Naive thymus-derived CD8-positive, alpha-beta T cell (primary cell): ENCODE results near the gene MXRA7. TPM values are rescaled to one million over a fixed set of nuclear protein-coding genes. Genes with fewer than 3 reads are reported as not detected.
A peak's percentile ranks its signal among the peaks of the same experiment; 100 is the strongest.

Source experiments
- ATAC-seq, 2 donors: fragments of 150-1000 bp; cut with Tn5 transposase in 1 of 2; sonication (Bioruptor Pico), chemical (Tn5 transposase) in 1 of 2; 1 replicate in 1 of 2; 2 replicates in 1 of 2; pipeline ENCODE4 v1.10.0; 2021; ENCODE audit warnings: mild to moderate bottlenecking in 2 of 2, moderate library complexity in 2 of 2
- POLR2A ChIA-PET: fragments of 350-600 bp; sonication (Branson Sonifier 250); formaldehyde crosslinking; loops from one replicate; lab custom pipeline; 2021; ENCODE audit warnings: antibody characterized with exemption; lab: Charles Lee
- DNase-seq, 10 donors: peaks; one replicate each; pipeline versions ENCODE4 v3.0.0 to v3.0.0-alpha.2; 2020 to 2022
- H3K27ac Mint-ChIP-seq, 10 donors: one replicate each; pipeline ENCODE4 v1.8.0; 2020 to 2022; ENCODE audit warnings: mild to moderate bottlenecking in 10 of 10, mixed read lengths in 10 of 10, moderate library complexity in 4 of 10, inconsistent platforms in 1 of 10
- H3K27me3 Mint-ChIP-seq, 5 donors: one replicate each; pipeline ENCODE4 v1.8.0; 2021 to 2022; ENCODE audit warnings: mixed read lengths in 5 of 5
- H3K36me3 Mint-ChIP-seq, 3 donors: one replicate each; pipeline ENCODE4 v1.8.0; 2020 to 2022; ENCODE audit warnings: mixed read lengths in 3 of 3, mild to moderate bottlenecking in 2 of 3, inconsistent platforms in 1 of 3
- H3K4me1 Mint-ChIP-seq, 4 donors: one replicate each; pipeline ENCODE4 v1.8.0; 2021 to 2022; ENCODE audit warnings: mixed read lengths in 4 of 4
- H3K4me3 Mint-ChIP-seq, 10 donors: one replicate each; pipeline ENCODE4 v1.8.0; 2020 to 2022; ENCODE audit warnings: mild to moderate bottlenecking in 10 of 10, mixed read lengths in 10 of 10, moderate library complexity in 6 of 10, inconsistent platforms in 1 of 10
- H3K9me3 Mint-ChIP-seq, 9 donors: one replicate each; pipeline ENCODE4 v1.8.0; 2020 to 2022; ENCODE audit warnings: mixed read lengths in 9 of 9, mild to moderate bottlenecking in 3 of 9, inconsistent platforms in 1 of 9, moderate library complexity in 1 of 9
- polyA plus RNA-seq, 3 donors: library from polyadenylated mRNA; unstranded; fragments of 300-500 nt; fragmentation: Illumina TruSeq; gene quantifications; one replicate each; pipeline ENCODE4 v1.2.3, GENCODE V29; 2021
- total RNA-seq, 8 experiments: library from RNA in 2 of 8; stranded (reverse) in 2 of 8; gene quantifications; one replicate each; pipeline ENCODE4 v1.2.3 and lab custom pipeline; 2021 to 2026

MXRA7 gene
- total and polyA plus RNA-seq, 5 experiments from 2014 or later: 2.2 to 25.3 (median 13.9) TPM

DNA sequence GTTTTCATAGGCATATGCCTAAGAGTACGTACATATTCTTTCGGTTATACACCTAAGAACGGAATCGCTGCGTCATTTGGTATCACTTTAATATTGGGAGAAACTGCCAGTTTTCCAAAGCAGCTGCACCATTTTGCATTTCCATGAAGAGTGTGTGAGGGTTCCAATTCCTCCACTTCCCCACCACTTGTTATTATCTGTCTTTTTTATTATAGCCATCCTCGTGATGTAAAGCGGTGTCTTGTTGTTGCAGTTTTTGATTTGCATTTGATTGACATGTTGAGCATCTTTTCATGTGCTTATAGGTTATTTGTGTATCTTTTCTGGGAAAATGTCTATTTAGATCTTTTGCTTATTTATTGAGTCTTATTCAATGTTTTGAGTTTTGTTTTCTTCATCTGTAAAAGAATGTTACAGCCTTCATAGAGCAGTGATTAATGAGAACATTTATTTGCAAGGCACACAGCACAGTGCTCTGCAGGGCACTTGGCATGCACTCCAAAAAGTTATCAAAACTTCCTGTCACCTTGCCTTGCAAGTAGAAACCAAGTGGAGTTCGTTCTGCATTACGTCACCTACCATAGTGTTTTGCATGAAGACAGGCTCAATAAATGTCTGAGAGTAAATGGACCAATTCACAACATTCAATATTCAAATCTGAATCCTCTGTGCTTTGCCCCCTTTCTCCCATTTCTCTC, 40.6 kb downstream of the MXRA7 start:
- ATAC-seq (peak; percentile 20 to 22), DNase-seq (peak in 5 of 10 donors; percentile 28 to 68 (median 53))
- peaks cover 20 to 54% (median 42%) of the 10 kb centered on the region in 4 donors for H3K4me1 Mint-ChIP-seq
- H3K9me3 Mint-ChIP-seq: no peaks in the 10 kb centered on the region
- peak overlapping the region; percentile 95 to 99 (median 98) for H3K27ac Mint-ChIP-seq
- peaks cover 0 to 1% (median 0%) of the 10 kb centered on the region in 5 donors for H3K27me3 Mint-ChIP-seq
- peak overlapping the region; percentile 86 to 97 (median 93) for H3K4me3 Mint-ChIP-seq
- H3K36me3 Mint-ChIP-seq: no peaks in the 10 kb centered on the region
- POLR2A ChIA-PET: interaction anchor here (0.8 to 1.4 kb wide), 4 partner anchors 8 to 312 kb away, joined by 3 read pairs; no protein-coding TSS in a partner anchor

DNA sequence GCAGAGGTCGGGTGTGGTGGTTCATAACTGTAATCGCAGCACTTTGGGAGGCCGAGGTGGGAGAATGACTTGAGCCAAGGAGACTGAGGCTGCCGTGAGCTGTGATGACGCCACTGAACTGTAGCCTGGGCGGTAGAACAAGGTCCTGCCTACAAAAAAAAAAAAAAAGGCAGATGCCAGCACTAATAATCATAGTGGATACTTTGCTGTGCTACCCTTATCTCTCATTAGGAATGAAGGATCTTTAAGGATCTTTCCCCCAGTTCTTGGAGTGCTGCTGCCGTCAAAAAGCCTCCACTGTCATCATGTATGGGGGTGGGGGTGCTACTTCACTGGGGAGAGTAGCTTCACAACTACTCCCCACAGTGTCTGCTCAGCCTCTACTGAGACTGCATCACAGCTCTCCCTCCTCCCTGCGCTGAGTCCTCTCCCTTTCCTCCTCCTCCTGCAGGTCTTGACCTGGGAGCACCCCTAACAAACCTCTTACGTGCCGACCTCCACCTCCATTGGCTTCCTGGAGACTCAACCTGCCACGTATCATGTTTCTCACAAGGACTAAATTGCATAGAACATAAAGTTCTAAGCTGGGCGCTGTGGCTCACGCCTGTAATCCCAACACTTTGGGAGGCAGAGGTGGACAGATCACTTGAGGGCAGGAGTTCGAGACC, 42.8 kb downstream of the MXRA7 start:
- Mint-ChIP-seq H3K4me1 (peaks cover 20 to 36% (median 32%) of the 10 kb centered on the region in 4 donors), H3K9me3 (no peaks in the 10 kb centered on the region), H3K27ac (peak overlapping the region in 2 of 10 donors; percentile 14 to 47), H3K4me3 (no peak overlapping the region), H3K27me3 (peaks cover 0 to 7% (median 0%) of the 10 kb centered on the region in 5 donors), H3K36me3 (no peaks in the 10 kb centered on the region)
- POLR2A ChIA-PET: interaction anchor here (0.5 to 1.1 kb wide), 4 partner anchors 10 to 455 kb away, joined by 3 to 5 read pairs (median 3); no protein-coding TSS in a partner anchor
- DNase-seq: no peak
- ATAC-seq: no peak

DNA sequence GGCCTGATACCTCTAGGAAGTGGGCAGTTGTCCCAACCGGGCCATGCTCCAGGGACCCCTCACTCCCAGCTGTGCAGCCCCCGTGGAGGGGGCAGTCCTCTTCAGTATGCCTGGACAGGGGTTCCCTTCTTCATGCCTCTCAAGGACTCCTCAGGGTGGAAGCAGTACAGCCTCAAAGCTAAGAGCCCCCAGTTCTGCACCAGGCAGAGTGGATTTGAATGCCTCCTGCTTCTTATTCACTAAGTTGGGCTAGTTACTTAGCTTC, 43.3 kb downstream of the MXRA7 start:
- Mint-ChIP-seq H3K4me3 (no peak overlapping the region), H3K9me3 (no peaks in the 10 kb centered on the region), H3K36me3 (no peaks in the 10 kb centered on the region), H3K27ac (no peak overlapping the region), H3K4me1 (peaks cover 18 to 31% (median 27%) of the 10 kb centered on the region in 4 donors), H3K27me3 (peaks cover 0 to 7% (median 0%) of the 10 kb centered on the region in 5 donors)
- POLR2A ChIA-PET: interaction anchor here (0.7 kb wide), 2 partner anchors 44 to 60 kb away, joined by 3 read pairs; no protein-coding TSS in a partner anchor
- DNase-seq: no peak
- no peak for ATAC-seq

DNA sequence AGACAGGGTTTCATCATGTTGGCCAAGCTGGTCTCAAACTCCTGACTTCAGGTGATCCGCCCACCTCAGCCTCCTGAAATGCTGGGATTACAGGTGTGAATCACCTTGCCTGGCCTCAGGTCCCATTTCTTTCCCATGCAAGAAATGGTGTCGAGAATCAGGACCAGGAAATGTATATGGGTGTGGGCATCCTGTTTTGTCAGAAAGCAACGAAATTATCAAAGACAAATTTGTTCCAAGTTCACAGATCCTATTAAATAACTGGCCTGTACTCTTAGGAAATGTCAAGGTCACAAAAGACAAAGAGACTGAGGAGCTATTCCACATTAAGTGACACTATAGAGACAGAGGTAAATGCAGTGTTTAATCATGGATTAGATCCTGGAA, 50.1 kb downstream of the MXRA7 start:
- Mint-ChIP-seq H3K4me1 (peaks cover 13 to 30% (median 28%) of the 10 kb centered on the region in 4 donors), H3K4me3 (peak overlapping the region in 5 of 10 donors; percentile 16 to 69 (median 34)), H3K9me3 (no peaks in the 10 kb centered on the region), H3K36me3 (no peaks in the 10 kb centered on the region), H3K27me3 (peaks cover 0 to 5% (median 0%) of the 10 kb centered on the region in 5 donors), H3K27ac (peak overlapping the region in 1 of 10 donors; percentile 83)
- POLR2A ChIA-PET: interaction anchor here (0.6 to 0.9 kb wide), 4 partner anchors 11 to 320 kb away, joined by 4 to 6 read pairs (median 4); no protein-coding TSS in a partner anchor
- ATAC-seq (no peak), DNase-seq (no peak)

DNA sequence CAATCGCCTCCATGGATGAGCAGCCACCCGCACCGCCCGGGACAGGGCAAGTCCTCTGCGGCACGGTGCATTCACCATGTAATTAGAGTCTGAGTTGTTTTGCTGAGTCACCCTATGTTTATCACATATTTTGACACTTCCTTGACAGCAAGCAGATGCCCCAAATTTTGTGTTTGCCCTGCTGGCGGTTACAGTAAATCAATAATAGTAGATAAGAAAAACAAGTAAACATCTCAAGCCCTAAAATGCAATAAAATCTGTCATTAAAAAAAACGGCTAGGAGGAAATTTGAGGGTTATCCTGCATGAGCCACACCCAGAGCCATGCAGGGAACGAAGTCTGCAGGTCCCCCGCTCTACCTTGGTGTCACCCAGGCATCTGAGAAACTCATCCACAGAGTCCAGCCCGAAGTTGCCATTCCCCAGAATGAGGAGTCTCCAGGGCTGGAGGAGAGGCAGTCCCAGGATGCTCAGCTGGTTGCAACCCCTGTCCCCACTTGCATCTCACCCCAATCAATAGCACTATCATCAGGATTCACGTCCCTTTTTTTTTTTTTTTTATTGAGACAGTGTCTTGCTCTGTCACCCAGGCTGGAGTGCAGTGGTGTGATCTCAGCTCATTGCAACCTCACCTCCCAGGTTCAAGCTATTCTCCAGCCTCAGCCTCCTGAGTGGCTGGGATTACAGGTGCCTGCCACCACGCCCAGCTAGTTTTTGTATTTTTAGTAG, 50.7 kb downstream of the MXRA7 start:
- Mint-ChIP-seq H3K4me1 (peaks cover 13 to 30% (median 28%) of the 10 kb centered on the region in 4 donors), H3K27ac (peak overlapping the region in 6 of 10 donors; percentile 16 to 83 (median 72)), H3K27me3 (peaks cover 0 to 5% (median 0%) of the 10 kb centered on the region in 5 donors), H3K4me3 (peak overlapping the region in 7 of 10 donors; percentile 11 to 69 (median 34)), H3K9me3 (no peaks in the 10 kb centered on the region), H3K36me3 (no peaks in the 10 kb centered on the region)
- POLR2A ChIA-PET: interaction anchor here (0.7 to 0.9 kb wide), 3 partner anchors 12 to 321 kb away, joined by 4 to 6 read pairs (median 4); no protein-coding TSS in a partner anchor
- DNase-seq (no peak), ATAC-seq (no peak)

DNA sequence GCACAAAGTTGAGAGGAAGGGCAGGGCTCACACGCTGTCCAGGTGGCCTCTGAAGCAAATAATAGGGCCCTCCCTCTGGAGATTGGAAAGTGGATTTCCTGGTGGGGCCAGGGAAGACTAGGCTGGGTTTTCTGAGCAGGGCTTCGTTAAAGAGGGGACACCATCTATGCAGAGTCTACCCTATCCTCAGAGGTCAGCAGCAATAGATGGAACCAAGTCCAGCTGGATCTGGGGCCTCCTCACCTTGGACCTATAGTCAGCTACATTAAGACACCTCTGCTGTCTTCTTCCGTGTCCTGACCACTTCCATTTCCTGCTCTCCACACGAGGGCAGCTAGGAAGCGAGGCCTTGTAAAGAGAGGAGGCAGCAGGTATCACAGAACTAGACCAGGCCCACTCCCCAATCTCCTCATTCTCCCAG, 52.5 kb downstream of the MXRA7 start:
- Mint-ChIP-seq H3K27me3 (no peaks in the 10 kb centered on the region), H3K4me1 (peaks cover 13 to 30% (median 29%) of the 10 kb centered on the region in 4 donors), H3K4me3 (peak overlapping the region in 2 of 10 donors; percentile 24 to 64), H3K36me3 (no peaks in the 10 kb centered on the region), H3K27ac (peak overlapping the region in 5 of 10 donors; percentile 41 to 74 (median 68)), H3K9me3 (no peaks in the 10 kb centered on the region)
- DNase-seq: no peak
- ATAC-seq: no peak
- POLR2A ChIA-PET: interaction anchor here (1.1 kb wide), 1 partner anchor 13 kb away, joined by 3 read pairs; no protein-coding TSS in a partner anchor

DNA sequence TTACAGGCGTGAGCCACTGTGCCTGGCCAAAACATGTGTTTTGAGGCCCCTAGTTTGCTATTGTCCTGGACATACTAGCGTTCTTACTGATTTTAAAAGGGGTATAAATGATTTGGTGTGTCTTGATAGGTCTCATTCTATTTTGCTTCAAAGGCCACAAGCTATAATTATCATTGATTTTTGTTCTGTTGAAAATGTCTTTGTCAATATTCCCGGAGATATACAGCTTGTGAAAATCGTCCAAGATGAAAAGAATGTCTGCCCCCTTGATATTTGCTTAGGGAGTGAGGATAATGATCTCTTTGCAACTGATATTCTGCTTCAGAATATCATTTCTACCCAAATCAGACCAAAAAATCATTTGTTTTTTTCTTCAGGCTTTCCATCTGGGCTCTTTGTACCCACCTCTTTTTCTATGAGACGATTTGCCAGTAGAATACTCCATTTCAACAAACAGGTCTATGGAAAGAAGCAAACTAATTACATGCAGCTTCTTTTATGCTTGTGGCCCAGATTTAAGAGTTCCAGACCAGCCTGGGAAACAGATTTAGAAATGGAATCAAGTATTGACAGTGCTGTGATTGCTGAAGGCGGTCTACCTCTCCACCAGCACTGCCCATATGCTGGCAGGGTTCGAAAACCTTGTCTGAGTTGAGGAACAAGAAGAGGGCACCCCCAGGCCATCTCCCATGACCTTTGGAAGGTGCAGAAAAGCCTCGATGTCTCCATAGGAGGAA, 53.1 kb downstream of the MXRA7 start:
- DNase-seq (no peak), ATAC-seq (no peak)
- Mint-ChIP-seq H3K27me3 (no peaks in the 10 kb centered on the region), H3K27ac (peak overlapping the region in 3 of 10 donors; percentile 31 to 68 (median 59)), H3K4me1 (peaks cover 13 to 30% (median 29%) of the 10 kb centered on the region in 4 donors), H3K4me3 (no peak overlapping the region), H3K9me3 (no peaks in the 10 kb centered on the region), H3K36me3 (no peaks in the 10 kb centered on the region)
- POLR2A ChIA-PET: interaction anchor here (1.1 kb wide), 1 partner anchor 13 kb away, joined by 3 read pairs; no protein-coding TSS in a partner anchor

DNA sequence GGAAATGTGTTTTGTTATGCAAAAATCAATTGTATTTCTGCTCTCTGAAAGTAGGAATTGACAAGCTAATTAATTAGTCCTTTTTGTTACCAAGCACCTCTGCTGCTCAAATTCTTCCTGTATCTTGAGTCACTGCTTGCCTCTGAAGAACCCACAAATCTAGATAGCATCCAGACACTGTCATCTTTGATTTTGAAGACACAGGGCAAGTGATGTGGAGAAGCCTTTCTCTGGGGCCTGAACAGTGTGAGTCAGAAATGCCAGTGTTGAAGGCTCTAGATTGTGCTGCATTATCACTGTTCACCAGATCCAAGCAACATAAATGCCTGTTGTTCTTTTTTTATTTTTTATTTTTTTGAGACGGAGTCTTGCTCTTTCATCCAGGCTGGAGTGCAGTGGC, 56.4 kb downstream of the MXRA7 start:
- POLR2A ChIA-PET: interaction anchor here (1.0 kb wide), 1 partner anchor 74 kb away, joined by 3 read pairs; no protein-coding TSS in a partner anchor
- Mint-ChIP-seq H3K36me3 (no peaks in the 10 kb centered on the region), H3K4me1 (peaks cover 5 to 16% (median 12%) of the 10 kb centered on the region in 4 donors), H3K27me3 (peaks cover 0 to 10% (median 1%) of the 10 kb centered on the region in 5 donors), H3K4me3 (no peak overlapping the region), H3K27ac (peak overlapping the region in 1 of 10 donors; percentile 43), H3K9me3 (no peaks in the 10 kb centered on the region)
- DNase-seq (no peak), ATAC-seq (no peak)

DNA sequence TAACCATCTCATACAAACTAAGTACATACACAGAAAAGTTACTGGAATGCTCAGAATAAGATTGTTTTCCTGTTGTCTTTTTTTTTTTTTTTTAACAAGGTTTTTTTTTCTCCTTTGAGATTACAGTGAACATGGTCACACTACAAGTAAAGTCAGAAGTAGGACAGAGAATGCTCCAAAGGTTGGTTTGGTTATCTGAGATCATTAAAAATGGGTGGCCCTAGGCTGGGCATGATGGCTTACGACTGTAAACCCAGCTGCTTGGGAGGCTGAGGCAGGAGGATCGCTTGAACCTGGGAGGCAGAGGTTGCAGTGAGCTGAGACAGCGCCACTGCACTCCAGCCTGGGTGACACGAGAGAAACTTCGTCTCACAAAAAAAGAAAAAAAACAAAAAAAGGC, 60.3 kb downstream of the MXRA7 start:
- DNase-seq (no peak), ATAC-seq (no peak)
- no peak overlapping the region for H3K27ac Mint-ChIP-seq
- H3K36me3 Mint-ChIP-seq: peaks cover 0 to 8% (median 8%) of the 10 kb centered on the region in 3 donors
- POLR2A ChIA-PET: no interaction called here
- H3K4me3 Mint-ChIP-seq: no peak overlapping the region
- H3K9me3 Mint-ChIP-seq: peaks cover 0 to 10% (median 4%) of the 10 kb centered on the region in 9 donors
- peaks cover 0 to 7% (median 1%) of the 10 kb centered on the region in 4 donors for H3K4me1 Mint-ChIP-seq
- H3K27me3 Mint-ChIP-seq: peaks cover 0 to 10% (median 1%) of the 10 kb centered on the region in 5 donors

DNA sequence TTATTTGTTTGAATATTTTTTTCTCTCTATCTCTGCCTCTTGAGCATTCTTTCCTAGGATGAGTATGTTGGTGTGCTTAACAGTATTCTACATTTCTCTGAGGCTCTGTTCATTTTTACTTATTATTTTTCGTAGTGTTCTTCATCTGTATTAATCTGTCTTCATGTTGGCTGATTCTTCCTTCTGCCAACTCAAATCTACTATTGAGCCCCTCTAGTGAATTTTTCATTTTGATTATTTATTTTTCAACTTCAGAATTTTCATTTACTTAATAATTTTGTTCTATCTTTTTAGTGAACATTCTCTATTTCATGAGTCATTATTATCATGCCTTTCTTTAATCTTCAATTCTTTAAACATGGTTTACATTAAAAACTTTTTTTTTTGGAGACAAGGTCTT, 64.1 kb downstream of the MXRA7 start:
- H3K36me3 Mint-ChIP-seq: peaks cover 0 to 8% (median 8%) of the 10 kb centered on the region in 3 donors
- POLR2A ChIA-PET: no interaction called here
- H3K4me1 Mint-ChIP-seq: peaks cover 6 to 26% (median 13%) of the 10 kb centered on the region in 4 donors
- H3K27me3 Mint-ChIP-seq: peaks cover 0 to 5% (median 1%) of the 10 kb centered on the region in 5 donors
- no peak overlapping the region for H3K27ac Mint-ChIP-seq
- peaks cover 0 to 10% (median 4%) of the 10 kb centered on the region in 9 donors for H3K9me3 Mint-ChIP-seq
- H3K4me3 Mint-ChIP-seq: no peak overlapping the region
- ATAC-seq (no peak), DNase-seq (no peak)

DNA sequence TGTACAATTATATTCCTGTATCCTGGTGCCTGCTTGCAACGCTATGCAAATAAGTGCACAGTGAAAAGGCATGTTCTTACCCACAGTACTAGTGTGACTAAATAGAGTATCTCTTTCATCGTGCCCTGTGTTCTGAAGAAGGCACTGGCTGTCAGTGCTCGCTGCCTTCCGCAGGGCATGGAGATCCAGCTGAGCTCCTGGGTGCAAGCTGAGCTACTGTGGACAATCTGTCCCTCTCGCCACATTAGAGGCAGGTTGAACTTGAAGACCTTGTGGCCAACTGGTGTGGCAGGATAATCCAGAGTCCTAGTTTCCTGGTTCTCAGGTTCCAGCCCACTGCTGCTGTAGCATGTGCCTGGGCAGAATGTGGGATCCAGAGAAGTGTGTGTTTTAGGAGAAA, 65.3 kb downstream of the MXRA7 start:
- DNase-seq (no peak), ATAC-seq (no peak)
- Mint-ChIP-seq H3K4me3 (no peak overlapping the region), H3K27ac (peak overlapping the region in 1 of 10 donors; percentile 9), H3K36me3 (peaks cover 0 to 8% (median 8%) of the 10 kb centered on the region in 3 donors), H3K4me1 (peaks cover 3 to 21% (median 13%) of the 10 kb centered on the region in 4 donors), H3K27me3 (no peaks in the 10 kb centered on the region), H3K9me3 (peaks cover 0 to 10% (median 4%) of the 10 kb centered on the region in 9 donors)
- POLR2A ChIA-PET: no interaction called here
